Progenitor cell of endocrine pancreas (in vitro differentiated cells): ENCODE measurements around the gene IFIT5. TPM values are rescaled to one million over a fixed set of nuclear protein-coding genes. Genes with fewer than 3 reads are reported as not detected.
"Not testable (repeated sequence)": the region's sequence is repeated elsewhere in the genome, so short reads cannot be mapped to it uniquely, and the experiment has no call there.

Experiments
- DNase-seq: peaks from one replicate; pipeline ENCODE4 v3.0.0; 2021; ENCODE audit warnings: low spot score; ENCODE audit not compliant: unreplicated experiment
- H3K27ac Mint-ChIP-seq: 2 replicates; pipeline ENCODE4 v1.8.0; 2021; ENCODE audit warnings: mild to moderate bottlenecking, moderate library complexity, mixed read lengths
- H3K27me3 Mint-ChIP-seq: 2 replicates; pipeline ENCODE4 v1.8.0; 2021; ENCODE audit warnings: mixed read lengths
- H3K36me3 Mint-ChIP-seq: 2 replicates; pipeline ENCODE4 v1.8.0; 2022; ENCODE audit warnings: mixed read lengths; ENCODE audit not compliant: insufficient read depth
- H3K4me1 Mint-ChIP-seq: 2 replicates; pipeline ENCODE4 v1.8.0; 2021; ENCODE audit warnings: low read depth, mixed read lengths
- H3K4me3 Mint-ChIP-seq: 2 replicates; pipeline ENCODE4 v1.8.0; 2021; ENCODE audit warnings: low read depth, mild to moderate bottlenecking, moderate library complexity, mixed read lengths
- H3K9me3 Mint-ChIP-seq: 2 replicates; pipeline ENCODE4 v1.8.0; 2021; ENCODE audit warnings: low read depth, mixed read lengths
- CTCF ChIP-seq: fragments of 200-600 bp; sonication (generic); IDR thresholded peaks from one replicate; pipeline ENCODE4 v1.5.0; 2021; ENCODE audit warnings: antibody characterized with exemption, mild to moderate bottlenecking; ENCODE audit not compliant: unreplicated experiment
- total RNA-seq: library from RNA; stranded (reverse); gene quantifications from 2 replicates; pipeline ENCODE4 v1.2.1, GENCODE V29; 2021

Gene IFIT5
- total RNA-seq, 1 donor from 2014 or later: 6.0 TPM

- not testable (repeated sequence) for H3K27ac Mint-ChIP-seq, DNase-seq, H3K9me3 Mint-ChIP-seq, H3K4me3 Mint-ChIP-seq, H3K27me3 Mint-ChIP-seq, H3K4me1 Mint-ChIP-seq
- H3K36me3 Mint-ChIP-seq: peaks cover 14% of the 10 kb centered on the region
These were observed 3.8 kb upstream of the IFIT5 start for GRCh38 chr10:89410551-89410950.

DNA sequence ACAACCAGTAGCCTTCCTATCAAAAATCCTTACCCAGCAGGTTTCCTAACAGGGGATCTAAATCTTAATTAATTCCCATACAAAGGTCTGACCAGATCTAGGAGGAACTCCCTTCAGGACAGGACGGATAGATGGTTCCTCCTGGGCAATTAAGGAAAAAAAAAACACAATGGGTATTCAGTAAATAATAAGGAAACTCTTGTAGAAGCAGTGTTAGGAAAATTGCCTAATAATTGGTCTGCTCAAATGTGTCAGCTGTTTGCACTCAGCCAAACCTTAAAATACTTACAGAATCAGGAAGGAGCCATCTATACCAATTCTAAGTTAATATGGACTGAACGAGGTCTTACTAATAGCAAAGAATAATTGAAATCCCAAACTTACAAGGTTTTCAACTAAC, 3.2 kb upstream of the IFIT5 start:
- H3K36me3 Mint-ChIP-seq: peaks cover 16% of the 10 kb centered on the region
- not testable (repeated sequence) for DNase-seq, H3K4me1 Mint-ChIP-seq, H3K27me3 Mint-ChIP-seq, H3K4me3 Mint-ChIP-seq, H3K9me3 Mint-ChIP-seq, H3K27ac Mint-ChIP-seq

- H3K27ac Mint-ChIP-seq, H3K4me1 Mint-ChIP-seq, H3K27me3 Mint-ChIP-seq, H3K4me3 Mint-ChIP-seq, DNase-seq, H3K9me3 Mint-ChIP-seq: not testable (repeated sequence)
- peaks cover 12% of the 10 kb centered on the region for H3K36me3 Mint-ChIP-seq
These were observed 2.1 kb upstream of the IFIT5 start for GRCh38 chr10:89412276-89412675.

DNA sequence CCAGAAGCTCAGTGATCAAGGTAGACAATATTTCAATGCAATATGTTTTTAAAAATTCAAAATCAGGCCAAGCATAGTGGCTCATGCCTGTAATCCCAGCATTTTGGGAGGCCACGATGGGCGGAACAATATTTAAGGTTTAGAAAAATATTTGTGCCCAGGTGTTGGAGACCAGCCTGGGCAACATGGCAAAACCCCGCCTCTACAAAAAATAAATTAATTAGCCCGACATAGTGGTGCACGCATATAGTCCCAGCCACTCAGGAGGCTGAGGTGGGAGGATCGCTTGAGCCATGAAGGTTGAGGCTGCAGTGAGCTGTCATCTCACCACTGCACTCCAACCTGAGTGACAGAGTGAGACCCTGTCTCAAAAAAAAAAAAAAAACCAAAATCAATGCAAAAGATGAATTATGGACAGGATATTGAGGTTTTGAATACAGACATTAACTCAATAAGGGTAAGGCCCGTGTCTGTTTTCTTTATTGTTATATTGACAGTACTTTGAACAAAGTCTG, 913 bp upstream of the IFIT5 start:
- peaks cover 8% of the 10 kb centered on the region for H3K27me3 Mint-ChIP-seq
- peak overlapping the region; percentile 97 for H3K27ac Mint-ChIP-seq
- H3K4me1 Mint-ChIP-seq: peaks cover 5% of the 10 kb centered on the region
- H3K36me3 Mint-ChIP-seq: peaks cover 11% of the 10 kb centered on the region
- H3K9me3 Mint-ChIP-seq: peaks cover 3% of the 10 kb centered on the region
- TF ChIP-seq CTCF: no peak
- no peak for DNase-seq
- peak overlapping the region; percentile 86 for H3K4me3 Mint-ChIP-seq

DNA sequence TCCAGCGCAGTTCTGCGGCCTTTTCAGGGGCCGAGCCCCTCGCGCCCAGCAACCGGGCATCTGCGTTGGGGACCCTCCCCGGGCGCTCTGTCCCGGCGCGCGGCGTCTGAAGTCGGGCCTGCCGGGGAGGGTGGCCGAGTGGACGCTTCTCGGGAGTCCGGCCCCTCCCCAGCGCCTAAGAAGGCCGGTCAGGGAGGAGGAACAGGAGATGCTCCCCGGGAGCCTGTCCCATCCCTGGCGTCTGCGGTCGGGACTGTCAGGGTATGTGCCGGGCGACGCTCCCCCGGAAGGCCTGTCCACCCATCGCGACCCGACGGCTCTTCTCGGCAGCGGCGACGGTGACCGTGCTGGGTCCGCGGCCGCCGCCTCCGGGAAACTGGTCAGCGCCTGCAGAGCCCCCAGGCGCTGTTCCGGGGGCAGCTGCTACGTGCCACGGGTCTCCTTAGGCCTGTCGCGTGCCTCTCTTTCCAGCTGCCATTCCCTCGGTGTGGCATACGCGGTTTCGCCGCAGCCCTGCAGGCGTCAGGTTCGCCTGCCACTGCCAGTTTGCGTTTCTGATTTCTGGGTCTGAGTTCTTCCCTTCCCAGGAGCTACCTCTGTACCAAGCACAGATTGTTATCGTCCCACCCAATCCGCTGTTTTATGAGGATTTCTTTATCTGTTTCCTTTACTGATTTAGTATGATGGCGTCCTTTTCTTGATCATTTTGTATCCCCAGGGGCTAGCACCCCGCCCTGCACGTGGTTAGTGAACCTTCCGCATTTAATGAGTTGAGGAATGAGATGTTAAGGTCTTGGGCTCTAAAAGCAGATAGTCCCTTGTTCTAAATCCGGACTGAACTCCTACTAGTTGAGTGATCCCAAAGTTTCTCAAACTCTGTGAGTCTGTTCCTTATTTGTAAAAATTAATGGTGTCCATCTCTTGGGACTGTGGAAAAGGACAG, 782 bp downstream of the IFIT5 start:
- H3K9me3 Mint-ChIP-seq: peaks cover 3% of the 10 kb centered on the region
- H3K27ac Mint-ChIP-seq: peak overlapping the region; percentile 80

DNA sequence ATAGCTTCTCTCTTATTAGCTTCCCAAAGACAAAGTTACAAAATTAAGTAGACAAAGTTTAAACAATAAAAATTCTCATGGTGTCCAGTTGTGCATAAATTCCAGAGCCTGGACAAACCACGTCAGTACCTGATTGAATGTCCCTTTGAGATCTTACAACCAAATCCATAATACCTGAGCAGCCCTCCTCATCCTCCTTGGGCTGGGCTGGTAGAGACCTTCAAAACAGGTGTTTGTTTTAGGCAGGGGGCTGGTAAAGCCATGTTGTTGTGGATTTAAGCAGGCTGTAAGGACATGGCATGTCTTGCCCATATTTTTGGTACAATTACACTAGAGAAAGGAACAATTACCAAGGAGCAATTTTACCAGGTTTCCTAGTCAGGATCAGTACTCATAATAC, 2.1 kb downstream of the IFIT5 start:
- Mint-ChIP-seq H3K27ac (no peak overlapping the region), H3K4me1 (peaks cover 5% of the 10 kb centered on the region), H3K9me3 (peaks cover 3% of the 10 kb centered on the region), H3K4me3 (peak overlapping the region; percentile 55), H3K36me3 (peaks cover 11% of the 10 kb centered on the region), H3K27me3 (peaks cover 8% of the 10 kb centered on the region)
- no peak for DNase-seq
- TF ChIP-seq CTCF: no peak

More for the DNA sequence above, 782 bp downstream of the IFIT5 start:
- peaks cover 5% of the 10 kb centered on the region for H3K4me1 Mint-ChIP-seq
- peaks cover 11% of the 10 kb centered on the region for H3K36me3 Mint-ChIP-seq
- TF ChIP-seq CTCF: no peak
- H3K4me3 Mint-ChIP-seq: peak overlapping the region; percentile 86
- H3K27me3 Mint-ChIP-seq: peaks cover 8% of the 10 kb centered on the region
- DNase-seq: peak; percentile 24
